ENCODE data around the gene ABCC6. TPM values are rescaled to one million over a fixed set of nuclear protein-coding genes. Genes with fewer than 3 reads are reported as not detected.

The ABCC6 gene
- polyA plus RNA-seq, 1 of the 3 experiments (the other 2 are of a cell fraction) = 0.71 TPM

GRCh38 chr16:16167927-16168326 lies 55.4 kb downstream of the ABCC6 start (continued):
- no peak for TF ChIP-seq IRF3 (IDR thresholded peaks at IDR 0.05; ENCODE audit: low read depth, low read length)
- no peak for TF ChIP-seq RXRA (IDR thresholded peaks at IDR 0.05; ENCODE audit: borderline replicate concordance, low read depth)
- no peak for TF ChIP-seq TEAD4 (IDR thresholded peaks at IDR 0.05; ENCODE audit: borderline replicate concordance, insufficient read depth)
- no peak for TF ChIP-seq TAF1 (IDR thresholded peaks at IDR 0.05; ENCODE audit: borderline replicate concordance, low read depth, low read length)
- no peak for TF ChIP-seq MEF2A (IDR thresholded peaks at IDR 0.05; ENCODE audit: borderline replicate concordance, low read depth)
- TF ChIP-seq MXI1 (IDR thresholded peaks at IDR 0.05; ENCODE audit: low read depth, low read length) = no peak

GRCh38 chr16:16166949-16167348 lies 56.3 kb downstream of the ABCC6 start:
- Histone ChIP-seq H3K4me3 (ENCODE audit: low read depth in 2 of 2, low read length in 1 of 2) (no peak overlapping the region), H2AFZ (ENCODE audit: low read depth) (no peak overlapping the region), H4K20me1 (ENCODE audit: insufficient read depth) (no peaks in the 10 kb centered on the region), H3K9me2 (no peaks in the 10 kb centered on the region), H3K4me1 (ENCODE audit: control insufficient read depth in 1 of 2, insufficient read depth in 2 of 2, low read depth in 1 of 2, low read length in 1 of 2) (no peaks in the 10 kb centered on the region), H3K9me3 (no peaks in the 10 kb centered on the region), H3K9ac (no peak overlapping the region), H3K4me2 (no peak overlapping the region), H3F3A (replicated peaks; ENCODE audit: insufficient read depth) (no peaks in the 10 kb centered on the region), H3K36me3 (replicated peaks in 1 of 2; ENCODE audit: control insufficient read depth in 1 of 2, insufficient read depth in 2 of 2, low read length in 1 of 2) (no peaks in the 10 kb centered on the region), H3K27me3 (ENCODE audit: insufficient read depth) (no peaks in the 10 kb centered on the region), H3K27ac (ENCODE audit: low read depth in 2 of 2, low read length in 1 of 2) (no peak overlapping the region), H3K79me2 (ENCODE audit: insufficient read depth) (no peaks in the 10 kb centered on the region)
- TF ChIP-seq YY1 (IDR thresholded peaks at IDR 0.05; ENCODE audit: low read depth) (no peak), GATA2 (CRISPR knock-in tag; IDR thresholded peaks at IDR 0.05) (no peak), USF1 (IDR thresholded peaks at IDR 0.05; ENCODE audit: borderline replicate concordance, low read depth) (no peak), RAD21 (IDR thresholded peaks at IDR 0.05; ENCODE audit: low read length) (no peak)
- ChIA-PET POLR2A (no interaction called here), CTCF (no interaction called here)
- no peak for DNase-seq
- 50% methylated on average over 2 of the region's 2 CpGs for WGBS (ENCODE audit: low lambda C conversion rate)

- Histone ChIP-seq H3K79me2 (ENCODE audit: insufficient read depth) (no peaks in the 10 kb centered on the region), H3K27me3 (ENCODE audit: insufficient read depth) (no peaks in the 10 kb centered on the region), H2AFZ (ENCODE audit: low read depth) (no peak overlapping the region), H3K4me2 (no peak overlapping the region), H3K9ac (no peak overlapping the region), H3K27ac (ENCODE audit: low read depth in 2 of 2, low read length in 1 of 2) (no peak overlapping the region), H3K9me2 (no peaks in the 10 kb centered on the region), H3K36me3 (replicated peaks in 1 of 2; ENCODE audit: control insufficient read depth in 1 of 2, insufficient read depth in 2 of 2, low read length in 1 of 2) (no peaks in the 10 kb centered on the region), H3K9me3 (no peaks in the 10 kb centered on the region), H3K4me3 (ENCODE audit: low read depth in 2 of 2, low read length in 1 of 2) (no peak overlapping the region), H3F3A (replicated peaks; ENCODE audit: insufficient read depth) (no peaks in the 10 kb centered on the region), H4K20me1 (ENCODE audit: insufficient read depth) (no peaks in the 10 kb centered on the region), H3K4me1 (ENCODE audit: control insufficient read depth in 1 of 2, insufficient read depth in 2 of 2, low read depth in 1 of 2, low read length in 1 of 2) (no peaks in the 10 kb centered on the region)
- CTCF ChIA-PET = no interaction called here
- TF ChIP-seq CTCF (IDR thresholded peaks at IDR 0.05) = no peak
- no peak for TF ChIP-seq MXI1 (IDR thresholded peaks at IDR 0.05; ENCODE audit: low read depth, low read length)
- no peak for TF ChIP-seq RCOR1 (IDR thresholded peaks at IDR 0.05; ENCODE audit: low read length)
- WGBS (ENCODE audit: low lambda C conversion rate) = 85% methylated on average over 6 of the region's 7 CpGs
- POLR2A ChIA-PET = no interaction called here
- no peak for DNase-seq
Measured at GRCh38 chr16:16166085-16166484, 57.2 kb downstream of the ABCC6 start.

Measured in SK-N-SH (cell line).